Measurements from ENCODE around the gene NCOR2.

NCOR2 gene

GRCh38 chr12:124551268-124552144 lies 15.9 kb downstream of the NCOR2 start:
- peaks cover 55% of the 10 kb centered on the region for H3K4me1 ChIP-seq (ENCODE audit: insufficient read depth, insufficient read length)
- H3K9me3 ChIP-seq (ENCODE audit: insufficient read depth, low read length): no peaks in the 10 kb centered on the region
- no peak overlapping the region for H3K4me3 ChIP-seq (ENCODE audit: insufficient read length, low read depth)
- TF ChIP-seq SUZ12 (IDR thresholded peaks at IDR 0.05; ENCODE audit: extremely low read depth, insufficient read depth, insufficient read length) (no peak), ZNF274 (IDR thresholded peaks at IDR 0.05; ENCODE audit: low read depth, low read length) (no peak), YY1 (IDR thresholded peaks at IDR 0.05; ENCODE audit: insufficient read depth, insufficient read length) (no peak)
- H3K36me3 ChIP-seq (ENCODE audit: insufficient read depth, insufficient read length, low read length): peaks cover 58% of the 10 kb centered on the region
- peak overlapping the region; percentile 46 for H3K9ac ChIP-seq (ENCODE audit: insufficient read length, low read depth)
- H3K27me3 ChIP-seq (ENCODE audit: insufficient read depth, insufficient read length): no peaks in the 10 kb centered on the region
- DNase-seq (ENCODE audit: low read depth, low spot score): no peak

DNA sequence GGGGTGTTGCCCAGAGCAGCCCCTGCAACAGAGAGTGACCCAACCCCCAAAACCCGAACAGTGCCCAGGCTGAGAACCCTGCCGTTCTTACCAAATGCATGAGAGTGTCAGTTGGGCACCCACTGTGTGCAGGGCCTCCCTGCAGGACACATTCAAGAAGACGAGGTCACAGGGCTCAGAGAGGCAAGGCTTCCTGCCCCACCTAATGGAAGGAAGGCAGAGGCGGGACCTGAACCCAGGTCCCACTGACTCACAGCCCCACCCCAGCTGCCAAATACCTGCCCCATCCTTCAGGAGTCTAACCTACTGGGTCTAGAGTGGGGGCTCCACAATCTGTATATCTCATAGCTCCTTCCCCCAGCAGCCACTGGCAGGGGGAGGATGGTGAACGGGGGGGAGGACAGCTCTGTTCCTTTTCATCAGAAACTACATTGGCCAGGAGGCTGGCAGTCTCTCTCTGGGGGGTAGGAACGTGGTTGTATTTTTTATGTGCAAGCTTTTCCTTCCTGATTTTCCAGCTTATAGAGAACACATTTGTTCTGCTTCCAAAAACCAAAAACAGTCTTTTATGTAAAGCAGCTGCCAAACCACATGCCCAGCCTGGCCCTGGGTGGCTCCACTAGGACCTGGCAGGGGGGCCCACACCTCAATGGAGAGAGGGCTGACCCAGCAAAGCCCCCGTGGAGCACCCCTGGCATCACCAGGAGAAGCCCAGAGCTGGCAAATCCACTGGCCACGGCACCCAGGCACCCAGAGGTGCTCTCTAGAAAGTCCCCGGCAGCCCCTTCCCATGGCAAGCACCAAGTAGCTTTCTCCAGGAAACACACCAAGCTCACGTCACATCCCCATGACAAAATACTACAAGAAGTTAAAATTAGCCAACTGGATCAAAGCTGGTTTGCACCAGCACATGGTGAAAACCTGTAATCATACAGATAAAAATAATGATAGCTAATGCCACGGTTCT lies 17.0 kb downstream of the NCOR2 start:
- Histone ChIP-seq H3K27me3 (ENCODE audit: insufficient read depth, insufficient read length) (no peaks in the 10 kb centered on the region), H3K36me3 (ENCODE audit: insufficient read depth, insufficient read length, low read length) (peaks cover 51% of the 10 kb centered on the region), H3K9me3 (ENCODE audit: insufficient read depth, low read length) (no peaks in the 10 kb centered on the region), H3K4me1 (ENCODE audit: insufficient read depth, insufficient read length) (peaks cover 61% of the 10 kb centered on the region), H3K4me3 (ENCODE audit: insufficient read length, low read depth) (no peak overlapping the region), H3K9ac (ENCODE audit: insufficient read length, low read depth) (no peak overlapping the region)
- no peak for DNase-seq (ENCODE audit: low read depth, low spot score)
- no peak for TF ChIP-seq ZNF274 (IDR thresholded peaks at IDR 0.05; ENCODE audit: low read depth, low read length)
- TF ChIP-seq YY1 (IDR thresholded peaks at IDR 0.05; ENCODE audit: insufficient read depth, insufficient read length): no peak
- no peak for TF ChIP-seq SUZ12 (IDR thresholded peaks at IDR 0.05; ENCODE audit: extremely low read depth, insufficient read depth, insufficient read length)

DNA sequence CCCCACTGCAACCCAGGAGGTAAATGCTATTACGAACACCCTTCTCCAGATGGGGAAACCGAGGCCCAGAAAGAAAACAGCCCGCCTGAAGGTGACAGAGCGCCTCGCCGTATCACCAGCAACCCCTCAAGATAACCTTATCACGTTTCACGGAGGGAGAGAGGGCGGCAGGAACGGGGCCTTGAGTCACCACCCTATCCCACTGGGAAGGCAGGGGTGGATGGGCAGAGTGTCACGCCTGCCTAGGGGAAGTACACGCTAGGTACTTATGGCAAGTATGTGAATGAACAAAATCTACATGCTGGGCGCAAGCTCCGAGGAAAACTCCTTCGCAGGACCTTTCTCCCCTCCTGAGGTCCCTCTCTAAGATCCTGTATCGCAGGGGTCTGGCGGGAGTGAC lies 17.8 kb downstream of the NCOR2 start:
- no peaks in the 10 kb centered on the region for H3K27me3 ChIP-seq (ENCODE audit: insufficient read depth, insufficient read length)
- TF ChIP-seq YY1 (IDR thresholded peaks at IDR 0.05; ENCODE audit: insufficient read depth, insufficient read length): no peak
- no peak for TF ChIP-seq SUZ12 (IDR thresholded peaks at IDR 0.05; ENCODE audit: extremely low read depth, insufficient read depth, insufficient read length)
- no peak for TF ChIP-seq ZNF274 (IDR thresholded peaks at IDR 0.05; ENCODE audit: low read depth, low read length)
- no peak overlapping the region for H3K9ac ChIP-seq (ENCODE audit: insufficient read length, low read depth)
- H3K4me1 ChIP-seq (ENCODE audit: insufficient read depth, insufficient read length): peaks cover 61% of the 10 kb centered on the region
- DNase-seq (ENCODE audit: low read depth, low spot score): no peak
- peaks cover 48% of the 10 kb centered on the region for H3K36me3 ChIP-seq (ENCODE audit: insufficient read depth, insufficient read length, low read length)
- H3K9me3 ChIP-seq (ENCODE audit: insufficient read depth, low read length): no peaks in the 10 kb centered on the region
- no peak overlapping the region for H3K4me3 ChIP-seq (ENCODE audit: insufficient read length, low read depth)

GRCh38 chr12:124548854-124549378 lies 18.5 kb downstream of the NCOR2 start:
- H3K9ac ChIP-seq (ENCODE audit: insufficient read length, low read depth): no peak overlapping the region

GRCh38 chr12:124547626-124548025 lies 19.8 kb downstream of the NCOR2 start:
- H3K9ac ChIP-seq (ENCODE audit: insufficient read length, low read depth): no peak overlapping the region
- peaks cover 64% of the 10 kb centered on the region for H3K4me1 ChIP-seq (ENCODE audit: insufficient read depth, insufficient read length)
- no peak overlapping the region for H3K4me3 ChIP-seq (ENCODE audit: insufficient read length, low read depth)
- no peak for DNase-seq (ENCODE audit: low read depth, low spot score)
- H3K27me3 ChIP-seq (ENCODE audit: insufficient read depth, insufficient read length): no peaks in the 10 kb centered on the region
- H3K36me3 ChIP-seq (ENCODE audit: insufficient read depth, insufficient read length, low read length): peaks cover 47% of the 10 kb centered on the region
- no peaks in the 10 kb centered on the region for H3K9me3 ChIP-seq (ENCODE audit: insufficient read depth, low read length)
- TF ChIP-seq ZNF274 (IDR thresholded peaks at IDR 0.05; ENCODE audit: low read depth, low read length) (no peak), SUZ12 (IDR thresholded peaks at IDR 0.05; ENCODE audit: extremely low read depth, insufficient read depth, insufficient read length) (no peak), YY1 (IDR thresholded peaks at IDR 0.05; ENCODE audit: insufficient read depth, insufficient read length) (no peak)

More at GRCh38 chr12:124548854-124549378, 18.5 kb downstream of the NCOR2 start:
- TF ChIP-seq YY1 (IDR thresholded peaks at IDR 0.05; ENCODE audit: insufficient read depth, insufficient read length) (no peak), SUZ12 (IDR thresholded peaks at IDR 0.05; ENCODE audit: extremely low read depth, insufficient read depth, insufficient read length) (no peak), ZNF274 (IDR thresholded peaks at IDR 0.05; ENCODE audit: low read depth, low read length) (no peak)
- Histone ChIP-seq H3K4me1 (ENCODE audit: insufficient read depth, insufficient read length) (peaks cover 61% of the 10 kb centered on the region), H3K27me3 (ENCODE audit: insufficient read depth, insufficient read length) (no peaks in the 10 kb centered on the region), H3K36me3 (ENCODE audit: insufficient read depth, insufficient read length, low read length) (peaks cover 50% of the 10 kb centered on the region), H3K9me3 (ENCODE audit: insufficient read depth, low read length) (no peaks in the 10 kb centered on the region), H3K4me3 (ENCODE audit: insufficient read length, low read depth) (no peak overlapping the region)
- no peak for DNase-seq (ENCODE audit: low read depth, low spot score)

DNA sequence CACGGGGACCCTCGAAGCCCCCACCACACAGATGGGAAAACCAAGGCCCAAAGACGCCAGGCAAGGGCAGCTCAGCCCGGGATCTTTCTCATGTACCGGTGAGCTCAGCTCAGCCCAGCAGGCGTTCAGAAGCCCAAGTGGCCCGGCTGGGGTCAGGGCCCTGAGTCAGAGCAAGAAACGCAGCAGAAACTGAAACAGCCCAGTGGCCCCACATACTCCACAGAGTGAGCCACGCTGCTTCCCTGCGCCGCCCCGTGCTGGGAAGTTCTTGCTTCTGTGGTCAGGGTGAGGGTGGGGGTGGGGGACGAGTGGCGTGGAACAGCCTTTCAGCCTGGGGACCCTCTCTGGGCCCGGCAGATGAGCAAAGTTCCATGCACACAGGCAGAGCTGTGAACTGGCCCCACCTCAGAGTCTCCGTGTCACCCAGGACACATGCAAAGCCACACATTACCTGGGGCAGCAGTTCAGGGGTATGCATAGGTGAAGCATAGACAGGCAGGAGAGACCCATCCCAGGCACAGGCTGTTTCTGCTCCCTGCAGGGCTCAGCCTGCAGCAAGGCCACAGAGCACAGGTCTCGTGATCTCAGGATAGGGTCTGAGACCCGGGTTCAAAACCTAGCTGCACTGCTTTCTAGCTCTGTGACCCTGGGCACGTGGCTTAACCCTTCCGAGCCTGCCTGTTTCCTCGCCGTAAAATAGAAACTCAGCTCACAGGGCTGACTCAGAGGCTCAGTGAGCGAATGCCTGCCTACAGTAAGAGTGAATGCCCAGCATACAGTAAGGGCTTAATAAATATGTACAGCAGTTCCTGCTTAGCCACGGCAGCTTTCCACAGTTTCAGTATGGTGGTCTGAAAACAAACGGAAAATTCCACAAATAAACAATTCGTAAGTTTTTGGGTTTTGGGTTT lies 21.6 kb downstream of the NCOR2 start:
- Histone ChIP-seq H3K9ac (ENCODE audit: insufficient read length, low read depth) (no peak overlapping the region), H3K27me3 (ENCODE audit: insufficient read depth, insufficient read length) (no peaks in the 10 kb centered on the region), H3K4me1 (ENCODE audit: insufficient read depth, insufficient read length) (peaks cover 58% of the 10 kb centered on the region), H3K4me3 (ENCODE audit: insufficient read length, low read depth) (no peak overlapping the region), H3K36me3 (ENCODE audit: insufficient read depth, insufficient read length, low read length) (peaks cover 47% of the 10 kb centered on the region), H3K9me3 (ENCODE audit: insufficient read depth, low read length) (no peaks in the 10 kb centered on the region; the same call in 1 of the 2 replicates)
- DNase-seq (ENCODE audit: low read depth, low spot score): no peak
- TF ChIP-seq SUZ12 (IDR thresholded peaks at IDR 0.05; ENCODE audit: extremely low read depth, insufficient read depth, insufficient read length) (no peak), YY1 (IDR thresholded peaks at IDR 0.05; ENCODE audit: insufficient read depth, insufficient read length) (no peak)
